ENCODE results near the gene IL5RA.

The IL5RA gene, protein sequence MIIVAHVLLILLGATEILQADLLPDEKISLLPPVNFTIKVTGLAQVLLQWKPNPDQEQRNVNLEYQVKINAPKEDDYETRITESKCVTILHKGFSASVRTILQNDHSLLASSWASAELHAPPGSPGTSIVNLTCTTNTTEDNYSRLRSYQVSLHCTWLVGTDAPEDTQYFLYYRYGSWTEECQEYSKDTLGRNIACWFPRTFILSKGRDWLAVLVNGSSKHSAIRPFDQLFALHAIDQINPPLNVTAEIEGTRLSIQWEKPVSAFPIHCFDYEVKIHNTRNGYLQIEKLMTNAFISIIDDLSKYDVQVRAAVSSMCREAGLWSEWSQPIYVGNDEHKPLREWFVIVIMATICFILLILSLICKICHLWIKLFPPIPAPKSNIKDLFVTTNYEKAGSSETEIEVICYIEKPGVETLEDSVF

DNA sequence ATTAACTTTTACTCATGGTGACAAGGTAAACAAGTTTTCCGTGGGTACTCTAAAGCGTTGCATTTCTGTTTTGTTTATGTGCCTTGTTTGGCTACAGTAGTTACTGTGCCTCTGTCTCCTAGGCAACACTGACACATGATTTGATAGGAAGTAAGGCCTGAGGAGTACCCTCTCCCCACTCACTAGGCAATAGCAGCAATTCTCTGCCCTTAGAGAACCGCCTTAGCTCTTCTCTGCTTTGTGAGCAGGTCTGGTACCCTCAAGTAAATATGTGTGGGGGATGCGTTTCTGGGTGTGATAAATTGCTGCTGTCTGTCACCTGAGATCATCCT is at the start of gene IL5RA:
TSS of gene IL5RA (minus strand) at position 76 of the 332 bp plus-strand sequence. CDS start 5,390 bp downstream, outside the sequence.
- no peak for DNase-seq

- DNase-seq = no peak
Observed at GRCh38 chr3:3157484-3157883, 47.3 kb upstream of the IL5RA start.

DNA sequence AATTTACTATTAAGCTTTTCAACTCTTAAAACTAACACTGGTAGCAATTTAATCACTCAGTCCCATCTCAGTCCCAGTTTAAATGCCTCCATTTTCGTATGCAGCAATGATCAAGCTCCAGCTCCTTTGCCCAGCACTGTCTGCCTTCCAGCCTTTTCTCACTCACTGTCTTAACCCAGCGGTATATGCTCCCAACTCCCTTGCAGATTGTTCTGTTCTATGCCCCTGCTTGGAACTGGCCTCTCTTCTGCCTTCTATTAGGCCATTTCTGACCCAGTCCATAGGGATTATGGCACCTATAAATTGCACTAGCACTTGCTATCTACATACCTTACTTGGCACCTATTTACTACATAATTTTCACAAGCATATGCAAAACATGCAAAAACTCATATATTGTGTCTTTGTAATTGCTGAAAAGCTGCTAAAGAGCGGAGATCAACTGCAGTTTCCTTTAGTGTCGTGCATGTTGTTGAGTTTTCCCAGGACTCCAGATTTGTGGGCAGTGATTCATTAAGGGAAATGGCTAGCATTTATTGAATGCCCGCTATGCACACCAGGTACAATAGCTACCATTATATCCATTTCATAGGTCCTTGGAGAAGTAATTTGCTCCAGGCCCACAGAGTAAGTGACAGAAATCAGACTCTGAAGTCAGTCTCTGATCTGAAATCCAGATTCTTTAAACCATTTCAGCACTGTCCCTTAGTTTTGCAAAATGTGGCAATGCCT is 44.9 kb upstream of the IL5RA start:
- DNase-seq = no peak

DNA sequence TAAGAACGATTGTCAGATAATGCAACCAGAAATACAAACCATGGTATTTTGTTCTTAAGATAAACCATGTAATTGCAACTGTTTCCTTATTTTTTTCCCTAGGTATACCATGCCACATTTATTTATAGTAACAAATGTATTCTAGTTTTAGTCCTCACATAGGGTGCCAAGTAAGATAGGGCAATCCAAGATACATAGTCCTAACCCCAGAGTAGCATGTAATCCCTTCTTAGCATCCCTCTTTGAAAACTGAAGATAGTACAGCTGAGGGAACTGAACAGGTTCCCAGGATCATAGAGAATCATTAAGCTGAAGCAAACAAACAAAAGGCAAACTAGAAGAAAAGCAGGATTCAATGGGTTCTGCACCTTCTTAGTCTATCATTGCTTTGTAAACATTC is 41.3 kb upstream of the IL5RA start:
- DNase-seq = no peak

DNA sequence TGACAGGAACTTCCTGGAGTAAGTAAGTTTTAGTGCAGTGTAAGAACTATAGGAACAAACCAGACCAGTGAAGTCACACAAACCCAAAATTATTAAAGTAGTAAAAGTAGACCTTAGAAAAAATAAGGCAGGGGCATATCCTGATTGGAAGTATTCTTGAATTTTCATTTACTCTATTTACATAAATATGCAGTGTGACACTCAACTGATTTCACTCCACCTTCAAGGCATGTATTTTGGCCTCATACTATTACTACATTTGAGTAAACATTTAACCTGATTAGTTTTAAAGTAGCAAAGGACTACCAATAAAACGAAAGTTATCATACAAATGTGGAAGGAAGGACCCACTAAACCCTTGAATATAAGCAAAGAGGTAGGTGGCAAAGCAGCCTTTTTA is 39.4 kb upstream of the IL5RA start:
- no peak for DNase-seq

GRCh38 chr3:3145831-3146230 is 35.7 kb upstream of the IL5RA start:
- DNase-seq = no peak

GRCh38 chr3:3141939-3142338 is 31.8 kb upstream of the IL5RA start:
- DNase-seq = no peak

DNA sequence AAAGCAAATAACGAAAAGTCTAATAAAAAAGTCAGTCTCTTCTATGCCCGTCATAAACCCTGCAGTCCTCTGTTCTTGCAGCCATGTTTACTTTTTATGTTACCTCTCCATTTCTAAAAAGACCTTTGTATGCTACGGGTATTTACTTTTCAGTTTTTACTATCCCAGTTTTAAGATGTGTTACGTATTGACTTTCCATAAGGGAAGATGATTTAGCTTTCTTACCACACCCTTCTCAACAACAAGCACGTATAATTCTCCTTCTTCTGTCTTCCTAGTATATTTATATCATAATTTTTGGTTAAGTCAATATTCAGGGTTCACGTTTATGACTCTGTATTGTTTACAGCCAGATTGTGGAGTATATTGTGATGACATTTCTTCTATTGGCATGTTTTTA is 27.4 kb upstream of the IL5RA start:
- DNase-seq = no peak

DNA sequence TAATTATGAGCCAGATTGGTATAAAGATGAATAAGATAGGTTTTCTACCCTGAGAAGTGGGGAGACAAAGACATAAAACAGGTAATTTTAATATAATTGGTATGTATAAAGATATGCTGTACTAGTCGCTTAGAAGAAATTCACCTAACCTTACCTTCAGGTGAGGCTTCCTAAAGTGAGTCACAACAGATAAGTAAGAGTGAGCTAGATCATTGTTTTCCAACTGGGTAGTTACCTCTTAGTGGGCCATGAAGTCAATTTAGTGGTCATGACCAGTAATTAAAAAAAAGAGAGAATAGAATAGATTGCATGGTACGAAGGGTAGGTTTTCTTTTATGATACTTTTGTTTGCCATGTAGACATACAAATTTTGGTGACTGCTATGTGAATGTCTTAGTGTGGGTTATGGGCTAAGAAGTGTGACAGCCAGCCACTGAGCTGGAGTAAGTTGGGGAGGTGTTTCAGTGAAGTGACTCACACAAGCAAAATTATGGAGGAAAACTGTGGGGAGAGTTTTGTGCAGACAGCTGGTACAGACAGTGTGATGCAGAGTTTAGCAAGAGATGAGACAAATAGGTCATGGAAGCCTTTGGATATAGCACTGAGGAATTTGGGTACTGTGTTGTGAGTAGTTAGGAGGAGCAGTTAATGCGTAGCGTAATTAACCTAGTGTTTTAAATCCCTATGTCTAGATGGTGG is 24.7 kb upstream of the IL5RA start:
- DNase-seq = no peak

- no peak for DNase-seq
Observed at GRCh38 chr3:3133500-3133899, 23.3 kb upstream of the IL5RA start.

DNA sequence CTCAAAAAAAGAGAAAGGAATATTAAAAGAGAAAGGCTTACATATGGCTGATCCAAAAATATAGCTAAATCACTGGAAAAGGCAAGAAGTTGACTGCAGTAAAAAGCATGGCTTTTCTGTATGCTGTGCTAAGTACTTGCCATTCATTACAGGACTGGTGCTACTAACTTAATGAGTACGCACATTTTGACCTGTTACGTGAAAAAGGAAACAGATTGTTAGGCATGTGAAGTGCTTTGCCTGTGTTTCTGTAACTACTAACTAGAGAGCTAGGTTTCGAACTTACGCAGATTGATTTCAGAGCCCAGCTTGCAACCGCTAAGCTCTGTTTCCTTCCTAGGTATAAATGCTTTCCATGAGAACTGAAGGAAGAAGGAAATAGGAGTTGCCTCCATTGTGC is 19.4 kb upstream of the IL5RA start:
- DNase-seq = no peak

DNA sequence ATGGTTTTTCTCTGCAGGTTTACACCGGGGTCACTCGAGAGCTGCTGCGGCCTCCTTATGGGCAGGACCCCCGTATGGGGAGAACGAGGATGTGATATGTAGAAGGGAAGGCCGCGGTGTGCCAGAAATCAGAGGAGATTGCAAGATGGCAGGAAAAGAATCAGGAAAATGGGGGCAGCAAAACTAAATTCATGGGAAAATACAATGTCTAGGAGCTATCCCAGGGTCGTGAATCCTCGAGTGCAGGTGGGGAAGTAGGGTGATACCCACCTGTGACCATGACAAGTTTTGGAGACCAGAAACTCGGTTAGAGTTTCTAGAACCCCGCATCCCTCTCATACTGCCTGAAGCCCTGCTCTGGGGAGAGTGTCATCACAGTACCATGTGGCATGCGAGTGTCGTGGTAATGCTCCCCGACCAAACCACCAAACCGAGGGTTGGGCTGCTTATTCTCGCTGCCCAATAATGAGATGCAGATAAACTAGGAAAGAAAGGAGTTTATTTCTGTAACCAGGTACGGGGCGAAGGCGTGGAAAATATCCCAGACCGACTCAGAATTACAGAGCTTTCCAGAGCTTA is 17.3 kb upstream of the IL5RA start:
- no peak for DNase-seq

DNA sequence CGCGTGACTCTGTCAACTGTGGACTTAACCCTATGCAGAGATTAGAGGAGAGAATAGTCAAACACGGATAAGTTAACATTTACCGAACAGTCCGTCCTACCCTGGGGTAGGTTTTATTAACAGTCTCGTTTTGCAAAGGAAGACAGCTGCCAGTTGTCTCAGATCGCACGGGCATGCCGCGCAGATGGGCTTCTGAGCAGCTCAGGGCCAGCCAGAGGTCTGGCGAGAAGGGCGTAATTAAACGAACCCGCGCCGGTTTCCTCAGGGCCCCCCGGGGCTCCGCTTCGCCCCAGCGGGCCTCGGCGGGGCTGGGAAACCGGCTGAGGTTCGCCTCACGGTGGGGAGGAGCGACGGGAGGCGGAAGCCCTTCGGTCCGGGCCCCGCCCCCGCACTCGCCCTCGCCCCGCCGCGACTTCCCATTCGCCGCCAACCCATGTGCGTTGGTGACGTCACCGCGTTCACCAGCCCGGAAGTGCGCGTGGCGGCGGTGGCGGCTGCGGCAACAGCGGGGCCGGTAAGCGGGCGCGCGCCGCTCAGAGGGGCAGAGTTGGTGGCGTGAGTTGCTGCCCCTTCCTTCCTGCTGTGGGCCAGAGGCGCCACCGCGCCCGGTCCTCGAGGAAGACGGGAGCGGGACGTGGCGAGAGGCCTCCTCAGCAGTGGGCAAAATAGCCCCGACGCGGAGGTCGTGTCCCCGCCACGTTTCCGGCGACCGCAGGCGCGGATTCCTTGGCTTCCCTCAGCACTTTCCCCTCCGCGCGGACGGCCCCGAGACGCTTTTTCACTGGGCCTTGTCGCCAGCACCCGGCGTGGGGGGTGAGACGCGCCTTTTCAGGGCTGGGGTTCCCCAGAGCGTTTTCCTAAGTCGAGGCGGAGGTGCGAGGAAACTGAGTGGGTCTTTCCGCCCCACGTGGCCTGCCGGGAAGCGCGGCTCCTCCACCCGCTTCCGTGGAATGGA is 16.6 kb upstream of the IL5RA start, which contains the start of gene TRNT1:
TSS of gene TRNT1 (plus strand) at position 464 of the 955 bp plus-strand sequence. CDS start 2,101 bp downstream, outside the sequence.
- DNase-seq = peak; percentile 4

- no peak for DNase-seq
Observed at GRCh38 chr3:3125977-3126376, 15.8 kb upstream of the IL5RA start.

GRCh38 chr3:3119393-3119851 is 9.2 kb upstream of the IL5RA start:
- DNase-seq = no peak

GRCh38 chr3:3117651-3118050 is 7.5 kb upstream of the IL5RA start:
- no peak for DNase-seq

DNA sequence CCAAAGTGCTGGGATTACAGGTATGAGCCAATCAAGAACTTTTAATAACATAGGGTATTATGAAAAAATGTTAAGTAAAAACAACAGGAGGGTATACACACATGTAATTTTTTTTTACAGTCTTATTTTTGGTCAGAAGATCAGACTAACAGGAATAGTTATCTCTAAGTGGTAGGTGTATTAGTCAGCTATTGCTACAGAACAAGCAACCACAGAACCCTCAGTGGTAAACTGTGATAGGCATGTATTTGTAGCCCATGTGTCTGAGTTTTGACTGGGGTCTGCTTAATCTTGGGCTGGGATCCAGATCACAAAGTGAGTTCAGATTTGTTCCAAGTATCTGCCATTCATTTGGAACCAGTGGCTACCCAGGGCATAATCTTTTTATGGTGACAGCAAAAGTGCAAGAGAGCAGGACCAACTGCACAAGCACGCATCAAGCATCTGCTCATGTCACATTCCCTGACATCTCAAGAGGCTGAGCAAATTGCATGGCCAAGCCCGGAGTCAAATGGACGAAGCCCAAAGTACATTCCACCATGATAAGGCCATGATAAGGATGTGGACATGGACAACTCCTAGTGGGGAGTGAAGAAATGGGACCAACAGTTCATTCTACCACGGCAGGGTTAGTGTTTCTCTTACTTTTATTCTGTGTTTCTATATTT is 3.0 kb upstream of the IL5RA start:
- DNase-seq = no peak

DNA sequence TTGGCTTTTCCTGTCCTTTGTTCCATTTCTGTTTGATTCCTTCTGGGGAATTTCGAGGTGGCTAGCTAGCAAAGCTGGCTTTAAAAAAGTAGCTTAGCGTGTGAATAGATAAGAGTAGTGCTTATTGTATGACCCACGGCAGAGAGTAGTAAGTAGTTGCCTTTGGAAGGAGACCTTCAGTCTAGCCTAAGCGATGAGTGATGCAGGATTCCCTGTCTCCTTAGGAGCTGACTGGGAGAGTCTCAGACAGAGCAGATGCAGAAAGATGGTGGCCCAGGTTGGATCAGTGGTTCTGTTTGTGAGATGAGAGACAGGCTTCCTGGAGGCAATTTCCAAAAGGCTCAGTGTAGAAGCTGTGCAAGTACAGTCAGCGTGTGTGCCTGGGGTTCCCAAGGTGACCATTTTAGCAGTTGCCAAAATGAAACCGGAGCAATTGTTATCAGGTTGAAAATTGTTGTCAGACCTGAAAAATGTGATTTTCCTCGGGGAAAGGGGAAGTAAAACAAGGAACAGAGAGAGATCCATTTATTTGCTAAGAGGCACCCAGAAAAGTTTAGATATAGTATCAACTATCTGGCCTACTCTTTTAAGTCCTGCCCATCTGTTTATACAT is 681 bp upstream of the IL5RA start:
- DNase-seq = no peak

DNA sequence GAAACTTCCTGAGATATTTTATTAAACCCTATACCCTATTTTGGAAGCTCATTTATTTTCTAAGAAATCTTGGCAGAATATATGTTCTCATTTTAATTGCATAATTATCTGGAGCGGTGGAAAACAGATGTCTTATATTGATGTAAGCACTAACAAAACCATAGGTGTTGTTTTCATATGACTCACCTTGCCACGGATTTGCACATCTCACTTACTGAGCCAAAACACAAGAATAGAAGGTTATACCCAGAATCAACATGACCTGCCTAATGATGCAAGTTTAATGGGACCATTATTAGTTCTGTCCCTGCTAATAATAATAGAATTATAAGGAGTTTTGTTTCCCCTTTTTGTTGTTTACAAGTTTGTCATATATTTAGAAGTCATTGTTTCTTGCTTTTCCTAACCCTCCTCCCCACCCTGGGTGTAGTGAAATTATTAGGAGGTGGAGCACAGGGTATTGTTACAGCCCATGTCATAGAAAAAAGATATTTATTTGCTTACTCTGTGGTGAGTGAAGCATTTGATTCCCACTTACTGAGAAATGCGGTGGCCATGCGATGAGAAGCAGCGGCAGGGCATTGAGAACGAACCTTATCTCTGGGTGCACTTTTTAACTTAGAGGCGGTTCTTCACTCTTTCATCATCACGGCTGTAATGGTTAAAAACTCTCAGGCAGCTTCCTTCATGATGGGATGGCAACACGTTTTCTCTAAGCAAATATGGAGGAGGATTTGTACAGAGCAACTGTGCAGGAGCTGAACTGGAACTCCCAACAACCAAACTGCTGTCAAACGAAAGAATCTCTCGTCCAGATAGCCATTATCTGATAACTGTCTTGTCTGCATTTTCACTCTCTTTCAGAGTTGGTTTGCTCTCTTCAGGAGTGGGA is 521 bp downstream of the IL5RA start:
- no peak for DNase-seq

DNA sequence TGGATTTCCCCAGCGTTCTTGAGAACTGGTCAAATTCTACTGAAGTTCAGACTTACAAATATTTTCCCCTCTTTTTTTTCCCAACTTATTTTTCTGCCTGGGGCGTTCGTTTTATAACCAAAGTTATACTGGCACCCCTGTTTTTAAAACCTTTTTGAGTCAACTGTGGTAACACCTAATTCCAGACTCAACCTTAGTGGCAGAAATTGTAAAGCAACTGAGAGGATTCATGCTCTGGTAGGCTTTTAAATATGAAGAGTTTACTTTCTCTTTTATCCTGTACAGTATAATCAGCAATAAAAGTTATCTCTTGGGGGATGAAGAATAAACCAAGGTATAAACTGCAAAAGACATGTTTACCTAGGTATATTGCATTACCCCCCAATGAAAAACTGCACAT is 2.3 kb downstream of the IL5RA start:
- DNase-seq = no peak

Data from NCI-H1436 treated with DMSO at 0.1 percent for 48 hours (cell line).